ENCODE measurements around the gene MOB1A.

Gene MOB1A

DNA sequence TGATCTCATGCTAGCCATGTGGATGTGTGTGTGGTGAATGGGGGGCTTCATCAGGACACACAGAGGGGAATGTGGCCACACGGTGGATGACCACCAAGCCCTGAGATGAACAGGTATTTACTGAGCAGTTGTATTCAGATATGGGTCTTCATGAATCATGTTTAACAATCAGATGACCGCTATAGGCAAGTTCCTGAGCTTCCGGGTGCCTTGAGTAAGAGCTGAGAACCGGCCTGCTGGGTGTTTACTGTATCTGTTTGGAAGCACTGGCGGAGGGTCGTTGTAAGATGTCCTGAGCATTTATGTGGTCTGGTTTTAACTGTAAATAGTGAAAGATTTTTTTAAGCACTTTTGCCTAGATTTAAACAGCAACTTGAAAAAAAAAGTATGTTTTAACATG, 74.9 kb downstream of the MOB1A start:
- DNase-seq (ENCODE audit: low read depth in 2 of 2): no peak
